HuH-7.5 (cell line): Measurements from ENCODE around the gene GNRH2.
"Not testable (repeated sequence)": the region's sequence is repeated elsewhere in the genome, so short reads cannot be mapped to it uniquely, and the experiment has no call there.

ENCODE experiments used
- DNase-seq: peaks from one replicate; pipeline ENCODE4 v3.0.0; 2011; ENCODE audit warnings: low spot score

Gene GNRH2

GRCh38 chr20:3073251-3073643 is 29.8 kb downstream of the GNRH2 start:
- DNase-seq: not testable (repeated sequence)

GRCh38 chr20:3074812-3075211 is 31.4 kb downstream of the GNRH2 start:
- no peak for DNase-seq

GRCh38 chr20:3075315-3075714 is 31.9 kb downstream of the GNRH2 start:
- DNase-seq: not testable (repeated sequence)

GRCh38 chr20:3077618-3078134 is 34.3 kb downstream of the GNRH2 start:
- DNase-seq: no peak

GRCh38 chr20:3080939-3081388 is 37.5 kb downstream of the GNRH2 start:
- DNase-seq: no peak

- no peak for DNase-seq
These were observed 38.2 kb downstream of the GNRH2 start for GRCh38 chr20:3081641-3082040.

- peak; percentile 76 for DNase-seq
These were observed 39.0 kb downstream of the GNRH2 start for GRCh38 chr20:3082306-3082951.

- no peak for DNase-seq
These were observed 39.8 kb downstream of the GNRH2 start for GRCh38 chr20:3082955-3083952.

GRCh38 chr20:3084283-3084985 is 41.0 kb downstream of the GNRH2 start, which contains the start of gene AVP:
Gene AVP, minus strand, starts transcription at chr20:3084724. Its CDS starts 50 bp downstream, at chr20:3084674.
- DNase-seq: no peak

GRCh38 chr20:3084986-3085360 is 41.6 kb downstream of the GNRH2 start:
- no peak for DNase-seq

GRCh38 chr20:3085571-3086072 is 42.2 kb downstream of the GNRH2 start:
- DNase-seq: no peak

GRCh38 chr20:3088031-3088430 is 44.6 kb downstream of the GNRH2 start:
- no peak for DNase-seq

- DNase-seq: no peak
These were observed 47.1 kb downstream of the GNRH2 start for GRCh38 chr20:3090565-3090964.

GRCh38 chr20:3092611-3093379 is 49.4 kb downstream of the GNRH2 start:
- peak; percentile 84 for DNase-seq

- DNase-seq: no peak
These were observed 50.5 kb downstream of the GNRH2 start for GRCh38 chr20:3093861-3094361.

- no peak for DNase-seq
These were observed 51.6 kb downstream of the GNRH2 start for GRCh38 chr20:3094848-3095629.
